Transverse colon (tissue), 3 donors: Measurements from ENCODE around the gene CRTC1.

ENCODE experiments used
- EP300 ChIP-seq: sonication (generic); formaldehyde crosslinking; IDR thresholded peaks from one replicate; pipeline ENCODE4 v1.6.1; 2017; ENCODE audit warnings: antibody characterized with exemption, low read depth
- POLR2A ChIP-seq: fragments of 450-650 bp; IDR thresholded peaks from one replicate; pipeline ENCODE4 v1.6.1; 2016; ENCODE audit warnings: antibody characterized with exemption, mild to moderate bottlenecking, moderate library complexity
- POLR2AphosphoS5 ChIP-seq, 3 donors: sonication (generic); formaldehyde crosslinking; IDR thresholded peaks; one replicate each; pipeline ENCODE4 v1.6.1; 2016; ENCODE audit warnings: antibody characterized with exemption in 3 of 3

DNA sequence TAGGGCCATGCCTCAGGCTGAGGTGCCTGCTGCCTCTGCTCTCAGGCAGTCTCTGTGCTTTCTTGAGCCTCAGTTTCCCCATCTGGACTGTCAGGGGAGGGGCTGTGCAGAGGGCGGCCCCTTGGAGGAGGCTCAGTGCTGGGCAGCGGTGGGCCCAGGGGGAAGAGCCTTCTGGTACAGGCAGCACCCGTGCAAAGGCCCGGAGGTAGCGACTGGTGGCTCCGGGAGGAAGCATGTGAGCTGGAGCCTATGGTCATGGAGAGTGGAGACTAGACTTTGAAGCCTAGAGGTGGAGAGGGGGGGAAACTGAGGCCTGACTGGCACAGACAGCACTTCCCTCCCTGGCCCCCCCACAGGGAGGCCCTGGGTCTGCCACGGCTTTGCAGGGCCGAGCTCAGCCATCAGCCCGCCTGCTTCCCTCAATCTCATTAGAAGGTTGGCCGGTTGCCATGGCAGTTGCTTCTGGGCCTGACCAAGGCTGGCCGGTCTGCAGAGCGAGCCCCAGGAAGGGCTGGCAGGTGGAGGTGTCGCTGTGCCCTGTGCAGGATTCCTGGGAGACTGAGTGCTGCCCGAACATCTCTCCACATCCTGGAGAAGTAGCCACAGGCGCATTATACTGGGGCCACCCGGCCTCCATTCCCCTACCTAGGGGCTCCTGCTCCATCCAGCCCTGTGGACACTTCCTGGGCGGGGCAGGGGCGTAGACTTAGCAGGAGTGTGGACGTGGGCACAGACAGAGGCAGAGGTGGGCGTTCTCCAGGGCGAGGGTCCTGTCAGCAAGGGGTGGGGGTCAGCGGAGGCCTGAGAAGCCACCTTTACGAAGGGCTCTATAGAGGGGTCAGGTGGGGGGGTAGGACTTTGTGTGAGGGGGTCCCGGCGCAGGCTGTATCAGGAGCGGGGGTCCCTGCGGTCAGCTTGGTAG, 53.2 kb downstream of the CRTC1 start:
- no peak for TF ChIP-seq POLR2AphosphoS5 (IDR thresholded peaks at IDR 0.05)
- TF ChIP-seq POLR2A = no peak
- TF ChIP-seq EP300 = no peak
